Measurements from ENCODE around the gene DLG4.
"Not testable (repeated sequence)": the region's sequence is repeated elsewhere in the genome, so short reads cannot be mapped to it uniquely, and the experiment has no call there.

DLG4 gene

DNA sequence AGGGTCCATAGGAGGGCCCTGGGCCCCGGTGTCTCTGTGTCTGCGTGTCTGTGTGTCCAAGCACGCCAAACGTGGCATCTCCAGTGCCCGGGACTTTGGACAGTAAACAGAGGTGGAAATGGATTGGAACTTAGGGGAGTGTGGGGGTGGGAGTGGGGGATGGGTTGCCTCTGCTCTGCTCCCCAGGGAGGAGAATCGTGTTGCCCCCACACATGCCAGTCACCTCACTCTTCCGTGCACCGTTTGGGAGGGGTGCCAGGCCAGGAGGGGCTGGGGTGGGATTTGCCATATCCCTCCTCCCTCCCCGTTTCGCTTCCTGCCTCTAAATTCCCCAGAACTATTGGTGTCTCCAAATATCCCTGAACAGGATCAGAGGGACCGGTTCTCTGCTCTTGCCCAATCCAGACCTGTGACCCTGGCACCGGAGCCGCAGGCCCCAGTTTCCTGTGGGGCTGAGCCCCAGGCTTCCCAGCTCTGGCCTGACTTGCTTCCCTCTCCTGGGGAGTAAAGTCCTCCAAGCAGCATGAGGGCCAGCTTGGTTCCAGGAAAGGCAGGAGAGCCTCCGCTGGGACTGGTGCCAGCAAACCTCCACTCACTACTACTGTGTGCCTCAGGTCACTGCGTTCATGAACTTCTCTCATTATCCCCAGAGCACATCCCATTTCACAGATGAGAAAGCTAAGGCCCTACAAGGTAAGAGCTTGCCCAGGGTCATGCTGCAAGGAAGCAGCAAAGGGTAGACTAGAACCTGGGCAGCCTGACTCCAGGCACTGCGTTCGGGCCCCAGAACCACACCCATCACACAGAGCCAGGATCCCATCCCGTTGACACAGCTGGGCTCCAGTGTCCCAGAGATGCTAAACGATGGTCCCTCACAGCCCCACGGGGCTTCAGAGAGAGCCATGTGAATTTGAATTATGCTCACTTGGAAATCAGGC, 40.0 kb downstream of the DLG4 start, which contains the start of gene ASGR1:
Gene ASGR1 (minus strand): TSS at position 54 of the 938 bp plus-strand sequence. CDS start 807 bp downstream, outside the sequence.
- DNase-seq = no peak

DNA sequence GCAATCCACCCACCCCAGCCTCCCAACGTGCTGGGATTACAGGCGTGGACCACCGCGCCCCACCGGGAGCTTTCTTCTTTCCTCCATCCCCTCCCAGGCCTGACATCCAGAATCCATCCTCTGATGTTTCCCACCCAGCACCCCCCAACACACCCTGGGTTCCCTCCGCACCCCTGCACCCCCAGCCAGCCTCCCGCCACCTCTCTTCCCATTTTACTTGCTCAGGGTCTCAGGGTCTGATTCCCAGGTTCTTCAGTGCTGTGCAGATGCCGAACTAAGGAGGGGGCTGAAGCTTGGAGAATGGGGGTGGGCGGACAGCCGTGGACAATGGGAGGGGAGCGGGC, 40.7 kb downstream of the DLG4 start:
- DNase-seq = no peak

DNA sequence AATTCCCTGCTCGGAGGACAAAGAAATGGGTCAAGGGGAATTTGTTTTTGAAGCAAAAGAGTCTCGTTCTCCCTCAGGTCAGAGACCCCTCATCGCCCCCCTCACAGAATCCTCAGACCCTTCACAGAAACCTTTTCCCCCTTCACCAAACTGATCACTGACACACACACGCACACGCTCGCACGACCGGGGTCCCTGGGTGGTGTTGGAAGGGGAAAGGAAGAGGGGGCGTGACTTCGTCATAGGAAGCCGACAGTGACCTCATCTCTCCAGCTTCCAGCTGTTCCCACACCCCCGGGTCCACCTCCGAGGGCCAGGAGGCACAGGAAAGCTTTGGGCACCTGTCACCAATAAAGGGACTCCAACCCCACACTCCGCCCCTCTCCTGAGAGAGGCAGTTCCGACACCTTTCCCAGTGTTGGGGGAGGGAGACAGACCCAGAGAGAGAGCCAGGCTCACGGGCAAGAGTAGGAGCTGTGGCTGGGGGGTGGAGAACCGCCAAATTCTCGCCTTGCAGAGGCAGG, 41.6 kb downstream of the DLG4 start:
- peak; percentile 60 for DNase-seq

DNA sequence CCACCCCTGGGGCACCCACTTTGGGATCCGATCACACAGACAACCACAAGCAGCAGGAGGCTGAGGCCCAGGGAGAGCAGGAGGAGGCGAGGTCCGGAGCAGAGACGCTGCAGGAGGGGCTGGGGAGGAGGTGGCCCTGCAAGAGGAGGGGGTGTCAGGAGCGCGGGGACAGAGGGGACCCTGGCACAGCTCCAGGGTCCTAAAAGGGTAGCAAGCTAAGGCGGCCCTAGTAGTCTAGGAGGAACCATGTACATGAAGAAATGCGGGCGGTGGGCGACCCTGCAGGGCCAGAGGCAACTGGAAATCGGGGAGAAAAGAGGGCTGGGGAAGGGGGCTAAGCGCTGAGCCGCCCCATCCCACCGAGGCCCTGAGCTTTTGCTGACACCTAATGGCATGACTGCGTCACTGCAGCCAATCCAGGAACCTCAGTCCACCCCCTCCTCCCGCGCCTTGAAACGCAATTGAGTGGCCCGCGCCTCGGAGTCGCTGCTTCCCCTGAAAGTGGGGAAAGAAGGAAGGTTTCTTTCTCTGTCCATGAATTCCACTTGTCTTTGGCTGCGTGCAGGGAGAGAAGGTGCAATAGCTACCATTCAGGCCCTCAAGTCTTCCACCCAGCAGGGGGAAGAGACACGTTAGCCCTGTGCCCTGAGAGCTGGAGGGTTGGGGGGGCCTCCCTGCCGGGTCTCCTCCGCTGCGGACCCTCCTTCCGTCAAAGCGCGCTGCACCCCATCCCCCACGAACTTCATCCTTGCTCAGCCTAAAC, 42.3 kb downstream of the DLG4 start:
- peak; percentile 88 for DNase-seq

DNA sequence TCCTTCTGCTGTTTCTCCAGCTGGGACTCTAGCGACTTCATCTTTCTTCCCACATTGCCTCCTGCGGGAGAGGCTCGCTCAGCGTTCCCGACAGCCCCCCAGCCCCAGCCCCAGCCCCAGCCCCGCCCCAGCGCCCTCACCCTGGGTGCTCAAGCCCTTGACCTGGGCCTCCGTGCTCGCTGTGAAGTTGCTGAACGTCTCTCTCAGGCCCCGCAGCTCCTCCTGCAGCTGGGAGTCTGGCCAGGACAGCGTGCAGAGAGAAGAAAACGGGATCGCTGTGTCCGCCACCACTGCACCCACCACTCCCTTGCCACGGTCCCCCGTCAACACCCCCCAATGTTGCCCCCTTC, 42.8 kb downstream of the DLG4 start:
- no peak for DNase-seq

DNA sequence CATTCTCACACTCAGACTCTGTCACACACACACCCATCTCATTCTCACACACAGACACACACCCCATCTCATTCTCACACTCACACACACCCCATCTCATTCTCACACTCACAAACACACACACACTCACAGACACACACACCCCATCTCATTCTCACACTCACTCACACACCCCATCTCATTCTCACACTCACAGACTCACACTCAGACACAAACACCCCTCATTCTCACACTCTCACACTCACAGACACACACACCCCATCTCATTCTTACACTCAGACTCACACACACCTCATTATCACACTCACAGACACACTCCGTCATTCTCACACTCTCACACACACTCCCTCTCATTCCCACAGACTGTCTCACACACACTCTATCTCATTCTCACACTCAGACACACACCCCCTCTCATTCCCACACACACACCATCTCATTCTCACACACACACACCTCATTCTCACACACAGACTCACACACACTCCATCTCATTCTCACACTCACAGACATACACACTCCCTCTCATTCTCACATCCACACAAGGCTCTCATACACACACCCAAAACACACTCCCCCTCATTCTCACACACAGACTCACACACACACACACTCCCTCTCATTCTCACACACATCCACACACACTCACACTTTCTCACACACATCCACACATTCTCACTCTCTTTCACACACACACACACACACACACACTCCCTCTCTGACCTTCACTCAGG, 43.4 kb downstream of the DLG4 start:
- DNase-seq = no peak

DNA sequence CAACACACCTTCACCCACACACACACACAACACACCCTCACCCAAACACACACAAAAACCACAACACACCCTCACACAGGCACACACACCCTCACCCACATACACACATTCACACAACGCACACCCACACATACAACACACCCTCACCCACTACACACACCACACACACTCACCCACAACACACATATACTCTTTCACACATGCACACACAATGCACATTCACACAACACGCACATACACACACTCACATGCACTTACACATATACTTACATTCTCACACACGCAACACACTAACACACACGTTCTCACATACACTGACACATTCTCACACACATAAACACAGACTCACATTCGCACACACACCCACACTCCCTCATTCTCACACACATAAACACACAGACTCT, 44.3 kb downstream of the DLG4 start:
- no peak for DNase-seq

DNA sequence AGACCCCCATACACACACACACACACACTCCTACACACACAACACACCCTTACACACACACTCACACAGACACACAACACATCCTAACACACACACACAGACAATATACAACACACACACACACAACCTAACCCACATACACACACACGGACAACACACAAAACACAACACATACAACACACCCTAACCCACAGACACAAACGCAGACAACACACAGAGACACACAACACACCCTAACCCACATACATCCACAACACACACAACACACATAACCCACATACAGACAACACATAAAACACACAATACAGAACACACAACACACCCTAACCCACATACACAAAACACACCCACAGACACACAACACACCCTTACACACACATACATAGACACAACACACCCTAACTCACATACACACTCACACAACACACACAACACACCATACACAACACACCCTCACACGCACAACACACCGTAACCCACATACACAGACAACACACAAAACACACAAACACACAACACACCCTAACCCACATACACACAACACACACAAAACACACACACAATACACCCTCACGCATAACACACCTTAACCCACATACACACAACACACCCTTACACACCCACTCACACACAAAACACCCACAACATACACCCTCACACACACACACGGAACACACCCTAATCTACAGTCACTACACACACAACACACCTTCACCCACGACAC, 44.9 kb downstream of the DLG4 start:
- DNase-seq = no peak

DNA sequence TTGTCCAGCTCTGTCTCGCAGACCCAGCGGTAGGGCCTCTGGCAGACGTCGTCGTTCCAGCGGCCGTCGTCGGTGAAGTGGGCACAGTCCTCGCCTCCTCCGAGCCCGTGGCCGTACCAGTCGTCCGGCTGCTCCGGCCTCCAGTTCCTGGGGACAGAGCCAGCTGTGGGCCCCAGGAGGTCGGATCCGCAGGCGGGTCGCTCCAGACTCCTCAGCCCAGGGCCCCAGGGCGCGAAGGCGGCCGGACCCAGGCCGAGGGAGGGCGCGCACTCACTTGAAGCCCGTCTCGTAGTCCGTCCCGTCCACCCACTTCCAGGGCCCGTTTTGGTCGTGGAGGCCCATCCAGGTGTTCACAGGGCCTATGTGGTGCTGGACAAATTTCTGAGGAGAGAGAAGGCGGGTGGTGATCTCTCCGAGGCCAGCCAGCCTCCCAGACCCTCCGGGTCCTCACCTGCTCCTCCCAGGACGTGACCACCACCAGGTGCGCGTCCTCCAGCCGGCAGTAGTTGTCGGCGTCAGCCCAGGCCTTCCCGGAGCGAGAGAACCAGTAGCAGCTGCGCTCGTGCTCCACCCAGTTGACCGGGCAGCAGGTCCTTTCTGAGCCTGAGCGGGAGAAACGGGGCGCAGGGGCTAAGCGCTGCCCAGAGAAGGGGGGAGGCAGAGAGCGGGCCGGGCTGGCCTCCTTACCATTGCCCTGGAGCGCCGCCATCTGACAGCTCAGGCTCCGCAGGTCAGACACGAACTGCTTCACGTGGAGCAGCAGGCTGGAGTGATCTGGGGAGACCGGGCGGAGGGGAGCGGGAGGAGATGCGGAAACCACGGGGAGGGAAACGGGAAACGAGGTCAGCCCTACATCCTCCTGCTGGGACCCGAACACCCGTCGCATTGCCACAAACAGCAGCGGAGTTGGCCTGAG, 45.7 kb downstream of the DLG4 start:
- peak; percentile 74 for DNase-seq

DNA sequence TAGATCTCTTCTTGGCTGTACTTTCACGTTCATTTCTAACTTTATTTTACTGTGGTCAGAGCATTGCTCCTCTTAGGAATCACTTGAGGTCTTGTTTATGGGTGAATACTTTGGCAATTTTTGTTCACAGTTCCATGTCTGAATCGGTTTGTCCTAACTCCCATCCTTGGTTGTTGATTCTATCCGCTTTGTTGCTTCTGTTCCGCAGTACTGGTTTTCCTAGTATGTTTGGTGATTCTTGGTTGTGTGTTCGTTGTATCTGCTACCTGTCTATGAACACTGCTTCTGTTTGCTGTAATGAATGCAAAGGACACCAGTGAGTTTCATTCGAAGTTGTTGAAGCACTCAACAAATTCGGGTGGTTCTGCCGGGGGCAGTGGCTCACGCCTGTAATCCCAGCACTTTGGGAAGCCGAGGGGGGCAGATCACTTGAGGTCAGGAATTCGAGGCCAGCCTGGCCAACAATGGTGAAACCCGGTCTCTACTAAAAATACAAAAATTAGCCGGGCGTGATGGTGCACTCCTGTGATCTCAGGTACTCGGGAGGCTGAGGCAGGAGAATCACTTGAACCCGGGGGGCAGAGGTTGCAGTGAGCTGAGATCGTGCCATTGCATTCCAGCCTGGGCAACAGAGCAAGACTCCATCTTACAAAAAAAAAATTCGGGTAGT, 47.0 kb downstream of the DLG4 start:
- not testable (repeated sequence) for DNase-seq

DNA sequence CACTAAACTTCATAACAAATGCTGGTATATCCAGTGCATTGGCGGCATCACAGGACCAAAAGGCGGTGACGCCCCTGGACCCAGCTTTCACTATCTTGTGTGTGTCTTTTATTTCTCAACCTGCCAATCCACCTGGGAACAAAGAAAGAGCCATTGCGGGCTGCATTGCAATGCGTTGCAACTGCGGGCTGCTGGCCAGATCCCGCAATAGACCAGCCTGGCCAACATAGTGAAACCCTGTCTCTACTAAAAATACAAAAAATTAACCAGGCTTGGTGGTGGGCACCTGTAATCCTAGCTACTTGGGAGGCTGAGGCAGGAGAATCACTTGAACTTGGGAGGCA, 50.1 kb downstream of the DLG4 start:
- not testable (repeated sequence) for DNase-seq

DNA sequence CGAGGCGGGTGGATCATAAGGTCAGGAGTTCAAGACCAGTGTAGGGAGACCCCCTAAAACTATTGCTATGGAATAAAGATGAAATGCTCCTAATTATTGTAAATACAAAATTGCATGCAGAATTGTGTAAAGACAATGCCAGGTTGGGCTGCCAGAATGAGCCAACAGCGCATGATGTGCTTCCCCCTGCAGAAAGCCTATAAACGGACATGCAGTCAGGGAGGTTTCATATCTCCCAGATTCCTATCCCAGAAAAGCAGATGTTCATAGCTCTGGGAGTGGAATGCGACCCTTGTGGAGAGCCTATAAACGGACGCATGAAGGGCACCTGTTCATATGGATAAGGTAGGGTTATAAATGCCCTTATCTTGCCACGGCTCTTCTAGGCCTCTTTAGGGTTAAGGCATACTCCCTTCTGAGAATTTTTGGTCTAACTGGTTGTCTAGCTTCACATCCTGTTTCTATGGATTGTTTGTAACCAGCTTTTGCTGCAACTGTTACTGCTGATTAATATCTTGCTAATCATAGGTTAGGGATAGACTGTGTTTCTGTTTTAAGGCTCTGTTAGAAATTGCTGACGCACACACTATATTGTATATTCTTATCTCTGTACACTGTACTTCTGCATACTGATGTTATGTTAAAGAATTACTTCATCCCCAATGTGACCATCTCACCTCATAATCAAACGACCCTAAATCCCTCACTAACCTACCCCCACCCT, 50.6 kb downstream of the DLG4 start:
- not testable (repeated sequence) for DNase-seq

DNA sequence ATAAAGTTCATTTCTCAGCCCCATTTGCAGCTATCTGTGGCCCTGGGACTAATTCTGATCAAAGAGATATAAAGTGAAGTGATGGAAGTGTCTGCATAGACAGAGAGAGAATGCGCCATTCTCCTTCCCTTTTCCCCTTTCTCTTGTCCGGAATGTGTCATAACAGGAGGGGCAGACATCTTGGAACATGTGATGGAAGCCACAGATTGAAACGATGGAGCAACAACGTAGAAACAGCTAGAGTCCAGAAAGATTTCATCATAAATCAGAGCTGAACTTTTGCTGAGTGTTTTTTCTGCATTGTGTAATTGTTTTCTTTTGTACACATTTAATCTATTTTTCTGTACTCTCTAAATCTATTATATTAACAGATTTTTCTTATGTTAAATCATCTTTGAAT, 51.8 kb downstream of the DLG4 start:
- DNase-seq = no peak

DNA sequence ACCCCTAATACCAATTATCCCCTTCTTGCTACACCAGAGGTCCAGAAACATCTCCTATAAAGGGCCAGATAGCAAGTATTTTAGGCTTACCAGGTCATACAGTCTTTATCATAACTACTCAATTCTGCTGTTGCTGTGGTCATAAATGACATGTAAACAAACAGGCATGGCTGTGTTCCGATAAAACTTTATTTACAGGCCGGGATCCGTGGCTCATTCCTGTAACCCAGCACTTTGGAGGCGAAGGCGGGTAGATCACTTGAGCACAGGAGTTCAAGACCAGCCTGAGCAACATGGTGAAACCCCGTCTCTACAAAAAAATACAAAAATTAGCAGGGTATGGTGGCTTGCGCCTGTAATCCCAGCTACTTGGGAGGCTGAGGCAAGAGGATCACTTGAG, 52.8 kb downstream of the DLG4 start:
- DNase-seq = no peak

DNA sequence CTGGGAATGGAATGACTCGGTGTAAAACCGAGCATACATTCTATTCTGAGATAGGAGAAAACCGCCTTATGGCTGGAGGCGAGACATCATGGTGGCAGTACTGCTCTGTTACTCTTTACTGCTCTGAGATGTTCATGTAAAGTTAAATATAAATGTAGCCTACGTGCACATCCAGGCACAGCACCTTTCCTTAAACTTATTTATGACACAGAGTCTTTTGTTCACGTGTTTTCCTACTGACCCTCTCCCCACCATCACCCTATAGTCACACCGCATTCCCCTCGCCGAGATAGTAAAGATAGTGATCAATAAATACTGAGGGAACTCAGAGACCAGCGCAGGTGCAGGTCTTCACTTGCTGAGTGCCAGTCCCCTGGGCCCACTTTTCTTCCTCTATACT, 60.1 kb downstream of the DLG4 start:
- DNase-seq = not testable (repeated sequence)

DNA sequence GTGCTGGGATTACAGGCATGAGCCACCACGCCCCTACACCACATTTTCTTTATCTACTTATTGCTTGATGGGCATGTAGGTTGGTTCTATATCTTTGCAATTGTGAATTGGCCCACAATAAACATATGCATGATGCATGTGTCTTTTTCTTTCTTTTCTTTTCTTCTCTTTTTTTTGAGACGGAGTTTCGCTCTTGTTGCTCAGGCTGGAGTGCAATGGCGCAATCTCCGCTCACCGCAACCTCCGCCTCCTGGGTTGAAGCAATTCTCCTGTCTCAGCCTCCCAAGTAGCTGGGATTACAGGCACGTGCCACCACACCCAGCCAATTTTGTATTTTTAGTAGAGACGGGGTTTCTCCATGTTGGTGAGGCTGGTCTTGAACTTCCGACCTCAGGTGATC, 61.2 kb downstream of the DLG4 start:
- not testable (repeated sequence) for DNase-seq

DNA sequence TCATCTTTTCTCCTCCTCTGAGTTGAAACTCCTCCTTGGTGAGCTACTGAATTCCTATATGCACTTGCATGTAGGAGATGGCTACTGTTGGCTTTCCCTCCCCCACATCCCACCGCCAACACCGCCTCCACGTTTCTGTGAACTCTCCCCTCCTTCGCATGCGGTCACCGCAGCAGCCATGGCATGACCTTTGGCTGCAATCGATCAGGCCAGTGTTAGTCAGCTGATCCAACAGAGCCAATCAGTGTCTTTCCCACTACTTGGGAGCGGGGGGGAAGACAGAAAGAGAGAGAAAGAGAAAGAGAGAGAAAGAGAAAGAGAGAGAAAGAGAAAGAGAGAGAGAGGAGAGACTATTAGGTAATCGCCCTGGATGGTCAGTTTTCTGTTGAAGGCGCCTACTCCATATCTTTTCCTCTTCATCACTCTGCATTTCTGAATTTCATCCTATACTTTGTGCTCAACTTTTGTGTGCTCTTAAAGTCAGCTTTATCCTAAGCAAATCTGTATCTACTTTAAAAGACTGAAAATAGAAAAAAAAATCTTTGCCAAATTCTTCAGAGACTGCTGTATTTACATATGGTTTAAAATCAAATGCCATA, 63.2 kb downstream of the DLG4 start:
- DNase-seq = no peak

DNA sequence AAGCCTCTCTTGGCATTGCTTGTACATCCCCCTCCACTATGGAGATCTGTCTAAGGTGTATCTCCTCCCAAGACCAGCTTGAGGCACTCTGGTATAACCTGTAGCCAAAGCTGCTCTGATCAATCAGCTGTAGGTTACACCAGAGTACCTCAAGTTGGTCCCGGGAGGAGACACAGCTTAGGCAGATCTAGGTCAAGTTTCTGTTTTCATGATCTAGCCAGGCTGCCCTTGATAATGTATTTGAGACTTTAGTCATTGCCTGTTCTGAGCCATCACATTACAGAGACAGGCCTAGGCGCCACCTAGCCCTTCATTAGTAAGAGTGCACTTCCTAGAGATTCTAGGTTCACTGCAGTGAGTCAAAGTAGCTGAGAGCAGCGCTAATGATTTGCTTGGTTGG, 71.9 kb downstream of the DLG4 start:
- DNase-seq = no peak

DNA sequence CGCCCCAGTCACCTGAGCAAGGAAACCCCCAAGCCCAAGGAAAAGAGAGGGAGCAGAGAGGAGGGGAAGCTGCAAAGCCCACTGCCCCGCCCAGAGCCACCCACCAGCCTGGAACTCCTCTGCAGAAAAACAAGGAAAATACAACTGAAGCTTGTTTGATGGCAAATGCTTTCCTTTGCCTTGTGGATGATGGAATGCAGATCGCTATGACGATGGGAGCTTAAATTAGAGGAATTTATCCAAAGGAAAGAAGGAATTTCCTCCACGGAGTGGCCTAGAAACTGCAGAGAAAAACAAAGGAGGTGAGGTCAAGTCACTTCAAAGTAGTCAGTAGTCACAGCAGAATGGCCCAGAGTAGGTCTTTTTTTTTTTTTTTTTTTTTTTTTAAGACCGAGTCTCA, 73.5 kb downstream of the DLG4 start:
- no peak for DNase-seq

DNA sequence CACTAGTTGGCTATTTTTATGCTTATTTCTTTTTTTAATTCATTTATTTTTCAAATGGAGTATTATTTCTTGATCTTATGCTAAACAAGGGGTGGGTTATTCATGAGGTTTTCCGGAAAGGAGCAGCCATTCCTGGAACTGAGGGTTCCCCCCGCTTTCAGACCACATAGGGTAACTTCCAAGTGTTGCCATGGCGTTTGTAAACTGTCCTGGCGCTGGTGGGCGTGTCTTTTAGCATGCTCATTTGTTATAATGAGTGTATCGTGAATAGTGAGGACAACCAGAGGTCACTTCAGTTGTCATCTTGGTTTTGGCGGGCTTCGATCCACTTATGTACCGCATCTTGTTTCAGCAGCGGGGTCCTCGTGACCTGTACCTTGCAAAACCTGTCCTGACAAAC, 75.4 kb downstream of the DLG4 start:
- DNase-seq = no peak

Measured in right forelimb (tissue), 1 donor.